C4-2B (cell line): ENCODE results near the gene ERMARD.

Experiments used
- ZFX ChIP-seq: fragments of 450-650 bp; IDR thresholded peaks from 2 replicates; pipeline ENCODE4 v1.6.1; 2017
- TF ChIP-seq, protein P1 (sequence below): fragments of 450-650 bp; conservative IDR thresholded peaks from 2 replicates; pipeline ENCODE4 v1.5.1; 2017; ENCODE audit warnings: mild to moderate bottlenecking

DNA sequence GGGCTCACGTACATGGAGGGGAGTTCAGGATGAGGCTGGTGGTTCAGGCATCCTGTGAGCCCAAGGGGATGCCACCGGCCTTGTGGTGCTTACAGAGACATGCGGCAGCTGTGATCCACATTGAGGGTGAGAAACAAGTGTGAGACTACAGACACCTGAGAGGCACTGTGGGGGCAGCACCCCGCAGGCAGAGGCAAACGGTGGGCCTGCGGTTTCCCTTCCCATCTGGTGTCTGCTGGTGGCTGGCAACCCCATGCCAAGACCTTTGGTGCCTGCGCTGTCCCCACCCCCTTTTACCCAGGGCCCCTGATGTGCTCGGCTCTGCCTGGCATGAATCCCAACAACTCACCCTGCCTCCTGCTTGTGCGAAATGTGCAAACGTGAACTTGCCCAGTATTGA lies 42.0 kb downstream of the ERMARD start:
- TF ChIP-seq, protein P1, sequence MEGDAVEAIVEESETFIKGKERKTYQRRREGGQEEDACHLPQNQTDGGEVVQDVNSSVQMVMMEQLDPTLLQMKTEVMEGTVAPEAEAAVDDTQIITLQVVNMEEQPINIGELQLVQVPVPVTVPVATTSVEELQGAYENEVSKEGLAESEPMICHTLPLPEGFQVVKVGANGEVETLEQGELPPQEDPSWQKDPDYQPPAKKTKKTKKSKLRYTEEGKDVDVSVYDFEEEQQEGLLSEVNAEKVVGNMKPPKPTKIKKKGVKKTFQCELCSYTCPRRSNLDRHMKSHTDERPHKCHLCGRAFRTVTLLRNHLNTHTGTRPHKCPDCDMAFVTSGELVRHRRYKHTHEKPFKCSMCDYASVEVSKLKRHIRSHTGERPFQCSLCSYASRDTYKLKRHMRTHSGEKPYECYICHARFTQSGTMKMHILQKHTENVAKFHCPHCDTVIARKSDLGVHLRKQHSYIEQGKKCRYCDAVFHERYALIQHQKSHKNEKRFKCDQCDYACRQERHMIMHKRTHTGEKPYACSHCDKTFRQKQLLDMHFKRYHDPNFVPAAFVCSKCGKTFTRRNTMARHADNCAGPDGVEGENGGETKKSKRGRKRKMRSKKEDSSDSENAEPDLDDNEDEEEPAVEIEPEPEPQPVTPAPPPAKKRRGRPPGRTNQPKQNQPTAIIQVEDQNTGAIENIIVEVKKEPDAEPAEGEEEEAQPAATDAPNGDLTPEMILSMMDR: no peak
- TF ChIP-seq ZFX: no peak
